DMS 273 treated with DMSO at 0.1 percent for 48 hours (cell line): ENCODE measurements around the gene SORD.
"Not testable (repeated sequence)": the region's sequence is repeated elsewhere in the genome, so short reads cannot be mapped to it uniquely, and the experiment has no call there.

ENCODE experiments used
- DNase-seq: peaks from one replicate; lab custom pipeline; 2025; lab: John Stamatoyannopoulos, UW

Gene SORD

GRCh38 chr15:45024649-45025048 lies 1.7 kb downstream of the SORD start:
- DNase-seq: not testable (repeated sequence)

- DNase-seq: not testable (repeated sequence)
These were observed 2.6 kb downstream of the SORD start for GRCh38 chr15:45025627-45026026.

GRCh38 chr15:45026651-45027190 lies 3.7 kb downstream of the SORD start:
- DNase-seq: no peak

- no peak for DNase-seq
These were observed 4.2 kb downstream of the SORD start for GRCh38 chr15:45027220-45027619.

- DNase-seq: no peak
These were observed 7.7 kb downstream of the SORD start for GRCh38 chr15:45030743-45031142.

- DNase-seq: not testable (repeated sequence)
These were observed 8.6 kb downstream of the SORD start for GRCh38 chr15:45031522-45032028.

GRCh38 chr15:45032501-45032900 lies 9.5 kb downstream of the SORD start:
- not testable (repeated sequence) for DNase-seq

- DNase-seq: not testable (repeated sequence)
These were observed 11.1 kb downstream of the SORD start for GRCh38 chr15:45034087-45034486.

GRCh38 chr15:45034600-45035375 lies 11.8 kb downstream of the SORD start:
- not testable (repeated sequence) for DNase-seq

- DNase-seq: not testable (repeated sequence)
These were observed 14.1 kb downstream of the SORD start for GRCh38 chr15:45036812-45037781.

- no peak for DNase-seq
These were observed 14.9 kb downstream of the SORD start for GRCh38 chr15:45037936-45038335.

- not testable (repeated sequence) for DNase-seq
These were observed 17.4 kb downstream of the SORD start for GRCh38 chr15:45040396-45040795.

- not testable (repeated sequence) for DNase-seq
These were observed 18.5 kb downstream of the SORD start for GRCh38 chr15:45041538-45041937.

GRCh38 chr15:45042859-45043258 lies 19.9 kb downstream of the SORD start:
- not testable (repeated sequence) for DNase-seq

- DNase-seq: not testable (repeated sequence)
These were observed 21.3 kb downstream of the SORD start for GRCh38 chr15:45044270-45044669.

GRCh38 chr15:45048449-45048793 lies 25.4 kb downstream of the SORD start:
- not testable (repeated sequence) for DNase-seq

GRCh38 chr15:45048794-45049631 lies 26.0 kb downstream of the SORD start:
- DNase-seq: no peak

- no peak for DNase-seq
These were observed 27.6 kb downstream of the SORD start for GRCh38 chr15:45050587-45050986.

- not testable (repeated sequence) for DNase-seq
These were observed 29.7 kb downstream of the SORD start for GRCh38 chr15:45052676-45053075.

- DNase-seq: not testable (repeated sequence)
These were observed 36.0 kb downstream of the SORD start for GRCh38 chr15:45058690-45059675.
